HG03378 (cell line): ENCODE data around the gene TPM4.
"Not testable (repeated sequence)": the region's sequence is repeated elsewhere in the genome, so short reads cannot be mapped to it uniquely, and the experiment has no call there.

Source experiments
- ATAC-seq: cut with Tn5 transposase; IDR thresholded peaks from one replicate; pipeline ENCODE4 v1.9.1; 2021; ENCODE audit warnings: mild to moderate bottlenecking, moderate library complexity; ENCODE audit not compliant: unreplicated experiment

The TPM4 gene

GRCh38 chr19:16070366-16070990 is 5.8 kb upstream of the TPM4 start:
- ATAC-seq = peak; percentile 47

- no peak for ATAC-seq
Observed at GRCh38 chr19:16071072-16071691, 5.1 kb upstream of the TPM4 start.

GRCh38 chr19:16073481-16073880 is 2.8 kb upstream of the TPM4 start:
- ATAC-seq = no peak

GRCh38 chr19:16073988-16074387 is 2.3 kb upstream of the TPM4 start:
- no peak for ATAC-seq

GRCh38 chr19:16074488-16075365 is 1.6 kb upstream of the TPM4 start:
- ATAC-seq = no peak

- no peak for ATAC-seq
Observed at GRCh38 chr19:16075430-16076153, 703 bp upstream of the TPM4 start.

GRCh38 chr19:16076958-16077611 is 790 bp downstream of the TPM4 start:
- no peak for ATAC-seq

GRCh38 chr19:16077984-16078758 is 1.9 kb downstream of the TPM4 start:
- ATAC-seq = no peak

- peak; percentile 57 for ATAC-seq
Observed at GRCh38 chr19:16078759-16079707, 2.7 kb downstream of the TPM4 start.

- ATAC-seq = no peak
Observed at GRCh38 chr19:16084067-16084685, 7.9 kb downstream of the TPM4 start.

- ATAC-seq = no peak
Observed at GRCh38 chr19:16085115-16085514, 8.8 kb downstream of the TPM4 start.

- ATAC-seq = not testable (repeated sequence)
Observed at GRCh38 chr19:16087404-16087803, 11.1 kb downstream of the TPM4 start.

GRCh38 chr19:16087940-16088339 is 11.6 kb downstream of the TPM4 start:
- ATAC-seq = no peak

GRCh38 chr19:16088351-16089009 is 12.2 kb downstream of the TPM4 start:
- no peak for ATAC-seq

- no peak for ATAC-seq
Observed at GRCh38 chr19:16089010-16089846, 12.9 kb downstream of the TPM4 start.

- no peak for ATAC-seq
Observed at GRCh38 chr19:16091546-16092475, 15.5 kb downstream of the TPM4 start.
